ENCODE results near the gene PTPN11. TPM values are rescaled to one million over a fixed set of nuclear protein-coding genes. Genes with fewer than 3 reads are reported as not detected.

Gene PTPN11
- total and polyA plus RNA-seq, 10 of the 15 experiments (the other 5 are each of a cell fraction or from before 2014, with no cell fraction given) = 14.6 to 85.2 (median 58.6) TPM

DNA sequence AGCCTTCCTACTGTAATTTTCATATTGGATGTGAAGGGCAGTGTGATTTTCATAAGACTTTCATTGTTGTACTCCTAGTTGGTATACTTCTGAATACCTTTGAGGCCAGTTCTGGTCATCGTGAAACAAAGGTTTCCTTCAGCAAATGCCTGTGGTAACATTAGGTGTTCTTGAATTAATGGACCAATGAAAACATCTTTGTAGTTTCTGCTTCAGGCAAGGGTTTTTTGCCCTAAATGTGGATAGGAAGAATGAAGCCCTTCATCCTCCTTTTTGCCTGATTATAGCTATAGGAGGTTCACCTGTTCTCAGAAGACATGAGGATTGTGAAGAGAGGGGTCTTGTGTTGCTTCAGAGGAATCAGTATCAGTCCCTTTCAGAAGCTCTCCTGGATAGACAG is 60.7 kb downstream of the PTPN11 start:
- DNase-seq (ENCODE audit: low read depth, low spot score) (no peak), FAIRE-seq (no peak), ATAC-seq (no peak)
- H3K9ac ChIP-seq (ENCODE audit: control insufficient read depth, insufficient read depth, low read length) = no peak overlapping the region
- WGBS (ENCODE audit: insufficient coverage, insufficient replicate concordance, low lambda C conversion rate, missing lambda C conversion rate) = 100% methylated on average over 1 of the region's 1 CpG
- no peak overlapping the region for H2AFZ ChIP-seq (ENCODE audit: control insufficient read depth, low read depth, low read length)
- SMC1A ChIA-PET (ENCODE audit: uncharacterized antibody, unreplicated experiment) = no interaction called here
- no peaks in the 10 kb centered on the region for H4K20me1 ChIP-seq (ENCODE audit: control insufficient read depth, insufficient read depth)
- no TSS peak for BruUV-seq (replicated peaks)
- POLR2A ChIA-PET = no interaction called here
- H3K79me2 ChIP-seq (ENCODE audit: control insufficient read depth, insufficient read depth, low read length) = no peaks in the 10 kb centered on the region
- H3K27me3 ChIP-seq (replicated peaks in 1 of 2; ENCODE audit: control insufficient read depth in 2 of 2, insufficient read depth in 2 of 2, low read length in 1 of 2) = no peaks in the 10 kb centered on the region
- in situ Hi-C loops (cut with MboI) (no loop called here), intact Hi-C loops (cut with micrococcal nuclease; ENCODE audit: unreplicated experiment) (no loop called here)
- no peak overlapping the region for H3K4me2 ChIP-seq (ENCODE audit: control insufficient read depth, insufficient read depth)
- TF ChIP-seq FOXK2 (IDR thresholded peaks at IDR 0.05) (no peak), SMAD5 (IDR thresholded peaks at IDR 0.05; ENCODE audit: low read depth) (no peak), SIN3A (IDR thresholded peaks at IDR 0.05; ENCODE audit: low read depth, low read length) (no peak), RUNX3 (IDR thresholded peaks at IDR 0.05; ENCODE audit: low read length) (no peak), NR2C1 (IDR thresholded peaks at IDR 0.05) (no peak), GABPA (IDR thresholded peaks at IDR 0.05; ENCODE audit: low read depth) (no peak), MTA3 (IDR thresholded peaks at IDR 0.05; ENCODE audit: borderline replicate concordance, low read length) (no peak), SUPT20H (IDR thresholded peaks at IDR 0.05; ENCODE audit: borderline replicate concordance, control insufficient read depth, low read depth, low read length) (no peak)
- TF ChIP-seq, protein P1, sequence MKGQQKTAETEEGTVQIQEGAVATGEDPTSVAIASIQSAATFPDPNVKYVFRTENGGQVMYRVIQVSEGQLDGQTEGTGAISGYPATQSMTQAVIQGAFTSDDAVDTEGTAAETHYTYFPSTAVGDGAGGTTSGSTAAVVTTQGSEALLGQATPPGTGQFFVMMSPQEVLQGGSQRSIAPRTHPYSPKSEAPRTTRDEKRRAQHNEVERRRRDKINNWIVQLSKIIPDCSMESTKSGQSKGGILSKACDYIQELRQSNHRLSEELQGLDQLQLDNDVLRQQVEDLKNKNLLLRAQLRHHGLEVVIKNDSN (IDR thresholded peaks at IDR 0.05; ENCODE audit: borderline replicate concordance, extremely low read length, insufficient read depth, low read depth, low read length) = no peak
- TF ChIP-seq, protein P2, sequence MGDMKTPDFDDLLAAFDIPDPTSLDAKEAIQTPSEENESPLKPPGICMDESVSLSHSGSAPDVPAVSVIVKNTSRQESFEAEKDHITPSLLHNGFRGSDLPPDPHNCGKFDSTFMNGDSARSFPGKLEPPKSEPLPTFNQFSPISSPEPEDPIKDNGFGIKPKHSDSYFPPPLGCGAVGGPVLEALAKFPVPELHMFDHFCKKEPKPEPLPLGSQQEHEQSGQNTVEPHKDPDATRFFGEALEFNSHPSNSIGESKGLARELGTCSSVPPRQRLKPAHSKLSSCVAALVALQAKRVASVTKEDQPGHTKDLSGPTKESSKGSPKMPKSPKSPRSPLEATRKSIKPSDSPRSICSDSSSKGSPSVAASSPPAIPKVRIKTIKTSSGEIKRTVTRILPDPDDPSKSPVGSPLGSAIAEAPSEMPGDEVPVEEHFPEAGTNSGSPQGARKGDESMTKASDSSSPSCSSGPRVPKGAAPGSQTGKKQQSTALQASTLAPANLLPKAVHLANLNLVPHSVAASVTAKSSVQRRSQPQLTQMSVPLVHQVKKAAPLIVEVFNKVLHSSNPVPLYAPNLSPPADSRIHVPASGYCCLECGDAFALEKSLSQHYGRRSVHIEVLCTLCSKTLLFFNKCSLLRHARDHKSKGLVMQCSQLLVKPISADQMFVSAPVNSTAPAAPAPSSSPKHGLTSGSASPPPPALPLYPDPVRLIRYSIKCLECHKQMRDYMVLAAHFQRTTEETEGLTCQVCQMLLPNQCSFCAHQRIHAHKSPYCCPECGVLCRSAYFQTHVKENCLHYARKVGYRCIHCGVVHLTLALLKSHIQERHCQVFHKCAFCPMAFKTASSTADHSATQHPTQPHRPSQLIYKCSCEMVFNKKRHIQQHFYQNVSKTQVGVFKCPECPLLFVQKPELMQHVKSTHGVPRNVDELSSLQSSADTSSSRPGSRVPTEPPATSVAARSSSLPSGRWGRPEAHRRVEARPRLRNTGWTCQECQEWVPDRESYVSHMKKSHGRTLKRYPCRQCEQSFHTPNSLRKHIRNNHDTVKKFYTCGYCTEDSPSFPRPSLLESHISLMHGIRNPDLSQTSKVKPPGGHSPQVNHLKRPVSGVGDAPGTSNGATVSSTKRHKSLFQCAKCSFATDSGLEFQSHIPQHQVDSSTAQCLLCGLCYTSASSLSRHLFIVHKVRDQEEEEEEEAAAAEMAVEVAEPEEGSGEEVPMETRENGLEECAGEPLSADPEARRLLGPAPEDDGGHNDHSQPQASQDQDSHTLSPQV (IDR thresholded peaks at IDR 0.05) = no peak
- TF ChIP-seq, protein P3, sequence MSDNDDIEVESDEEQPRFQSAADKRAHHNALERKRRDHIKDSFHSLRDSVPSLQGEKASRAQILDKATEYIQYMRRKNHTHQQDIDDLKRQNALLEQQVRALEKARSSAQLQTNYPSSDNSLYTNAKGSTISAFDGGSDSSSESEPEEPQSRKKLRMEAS (IDR thresholded peaks at IDR 0.05; ENCODE audit: low read depth, low read length) = no peak
- TF ChIP-seq, protein P4, sequence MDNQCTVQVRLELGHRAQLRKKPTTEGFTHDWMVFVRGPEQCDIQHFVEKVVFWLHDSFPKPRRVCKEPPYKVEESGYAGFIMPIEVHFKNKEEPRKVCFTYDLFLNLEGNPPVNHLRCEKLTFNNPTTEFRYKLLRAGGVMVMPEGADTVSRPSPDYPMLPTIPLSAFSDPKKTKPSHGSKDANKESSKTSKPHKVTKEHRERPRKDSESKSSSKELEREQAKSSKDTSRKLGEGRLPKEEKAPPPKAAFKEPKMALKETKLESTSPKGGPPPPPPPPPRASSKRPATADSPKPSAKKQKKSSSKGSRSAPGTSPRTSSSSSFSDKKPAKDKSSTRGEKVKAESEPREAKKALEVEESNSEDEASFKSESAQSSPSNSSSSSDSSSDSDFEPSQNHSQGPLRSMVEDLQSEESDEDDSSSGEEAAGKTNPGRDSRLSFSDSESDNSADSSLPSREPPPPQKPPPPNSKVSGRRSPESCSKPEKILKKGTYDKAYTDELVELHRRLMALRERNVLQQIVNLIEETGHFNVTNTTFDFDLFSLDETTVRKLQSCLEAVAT (IDR thresholded peaks at IDR 0.05) = no peak
- no peak overlapping the region for H3K27ac ChIP-seq (ENCODE audit: control insufficient read depth, insufficient read depth)
- RAD21 ChIA-PET (ENCODE audit: unreplicated experiment) = no interaction called here
- CTCF ChIA-PET = interaction anchor here (0.6 kb wide), 1 partner anchor 550 kb away, joined by 3 read pairs; no protein-coding TSS in a partner anchor
- no peaks in the 10 kb centered on the region for H3K4me1 ChIP-seq (ENCODE audit: control insufficient read depth, insufficient read depth, low read length)
- H3K4me3 ChIP-seq = no peak overlapping the region
- no peaks in the 10 kb centered on the region; the same call in 2 of the 3 replicates for H3K9me3 ChIP-seq (replicated peaks; ENCODE audit: control insufficient read depth, insufficient read depth, low read length)
- H3K36me3 ChIP-seq (ENCODE audit: control insufficient read depth in 2 of 2, insufficient read depth in 2 of 2, low read length in 1 of 2) = peaks cover 13 to 36% of the 10 kb centered on the region in 2 experiments

All from GM12878 (cell line).